GM19099 (cell line): ENCODE data around the gene IFNA1.

Experiments used
- POLR2A ChIP-seq: IDR thresholded peaks from 3 replicates; pipeline ENCODE4 v1.6.1; 2011; ENCODE audit warnings: low read depth; ENCODE audit not compliant: insufficient read length; ENCODE audit errors: extremely low read depth

Gene IFNA1

DNA sequence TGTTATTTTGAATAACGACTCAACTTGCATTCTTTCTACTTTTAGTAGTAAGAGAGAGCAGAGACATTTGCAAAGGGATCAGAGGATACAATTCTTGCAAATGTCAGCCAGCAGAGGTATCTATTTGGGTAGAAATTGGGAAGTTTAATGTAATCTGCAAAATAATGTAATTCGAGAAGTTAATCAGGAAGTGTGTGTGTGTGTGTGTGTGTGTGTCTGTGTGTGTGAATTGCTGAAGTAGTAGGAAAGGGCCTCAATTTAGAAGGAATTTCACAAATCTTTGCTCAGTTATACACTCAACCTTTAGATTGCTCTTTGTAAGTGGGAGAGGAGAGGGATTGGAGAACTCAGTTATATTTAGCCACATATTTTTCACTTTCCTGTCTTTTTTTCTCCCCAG, 11.0 kb upstream of the IFNA1 start:
- TF ChIP-seq POLR2A = no peak

DNA sequence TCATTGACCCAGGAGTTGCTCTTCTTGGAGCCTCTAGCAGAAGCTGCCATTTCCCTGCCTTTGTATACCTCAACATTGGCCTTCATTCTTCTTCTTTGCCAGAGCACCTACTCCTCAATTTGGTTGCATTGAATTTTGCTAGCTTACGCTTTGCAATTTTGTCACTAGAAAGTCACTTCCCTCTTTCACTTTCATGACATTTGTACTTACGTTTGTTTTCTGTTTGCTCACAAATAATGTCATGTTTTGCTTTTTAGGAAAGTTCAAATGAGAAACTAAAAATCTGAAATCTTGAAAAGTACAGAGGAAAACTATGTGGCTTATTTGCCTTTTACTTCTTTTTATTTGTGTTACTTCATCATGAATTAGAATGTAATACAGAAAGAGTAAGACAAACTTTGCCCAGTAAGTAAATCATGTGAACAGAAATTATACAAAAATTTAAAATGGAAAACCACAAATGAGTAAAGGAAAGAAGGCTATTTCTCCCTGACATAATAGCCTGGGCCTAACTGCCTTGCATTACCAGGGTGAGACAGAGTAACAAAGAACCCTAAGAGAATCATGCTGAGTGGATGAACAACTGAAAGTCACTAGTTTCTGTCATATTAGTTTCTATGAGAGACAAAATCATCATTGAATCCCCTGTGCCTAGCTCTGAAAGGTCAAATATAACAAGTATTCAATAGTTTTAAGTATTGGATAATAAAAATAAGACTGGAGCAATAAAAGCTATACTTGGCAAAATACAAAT, 7.4 kb upstream of the IFNA1 start:
- TF ChIP-seq POLR2A = no peak

DNA sequence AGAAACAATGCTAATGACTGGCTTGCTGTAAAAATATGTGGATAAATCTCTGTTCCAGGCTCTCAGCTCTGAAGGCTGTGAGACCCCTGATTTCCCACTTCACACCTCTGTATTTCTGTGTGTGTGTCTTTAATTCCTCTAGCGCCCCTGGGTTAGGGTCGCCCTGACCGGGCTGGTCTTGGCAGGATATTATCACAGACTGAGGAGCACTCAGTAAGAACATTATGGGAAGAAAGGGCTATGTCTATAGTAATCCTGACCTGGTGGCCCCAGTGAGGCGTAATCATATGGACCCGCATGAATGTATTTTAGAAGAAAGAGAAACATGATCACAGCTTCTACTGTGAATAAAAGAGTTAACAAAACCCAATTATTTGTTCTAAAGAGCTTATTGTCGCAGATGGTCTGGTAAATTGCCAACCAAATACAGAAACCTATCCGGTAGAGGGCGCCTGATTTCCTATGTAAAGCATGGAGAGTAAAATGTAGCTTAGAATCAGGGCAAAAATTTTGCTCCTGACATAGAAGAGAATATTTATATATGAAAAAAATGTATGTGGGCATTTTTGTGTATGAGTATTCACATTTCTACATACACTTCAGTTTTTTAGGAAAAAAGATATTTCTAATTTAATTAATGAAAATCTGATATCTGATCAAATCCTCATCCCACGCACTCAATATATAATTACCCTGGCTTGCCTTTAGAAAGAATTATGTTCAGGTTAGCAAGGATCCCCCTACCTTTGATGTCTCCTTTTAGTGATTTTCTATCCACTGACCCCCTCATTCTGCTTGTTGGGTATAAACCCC, 5.8 kb upstream of the IFNA1 start:
- TF ChIP-seq POLR2A = no peak

DNA sequence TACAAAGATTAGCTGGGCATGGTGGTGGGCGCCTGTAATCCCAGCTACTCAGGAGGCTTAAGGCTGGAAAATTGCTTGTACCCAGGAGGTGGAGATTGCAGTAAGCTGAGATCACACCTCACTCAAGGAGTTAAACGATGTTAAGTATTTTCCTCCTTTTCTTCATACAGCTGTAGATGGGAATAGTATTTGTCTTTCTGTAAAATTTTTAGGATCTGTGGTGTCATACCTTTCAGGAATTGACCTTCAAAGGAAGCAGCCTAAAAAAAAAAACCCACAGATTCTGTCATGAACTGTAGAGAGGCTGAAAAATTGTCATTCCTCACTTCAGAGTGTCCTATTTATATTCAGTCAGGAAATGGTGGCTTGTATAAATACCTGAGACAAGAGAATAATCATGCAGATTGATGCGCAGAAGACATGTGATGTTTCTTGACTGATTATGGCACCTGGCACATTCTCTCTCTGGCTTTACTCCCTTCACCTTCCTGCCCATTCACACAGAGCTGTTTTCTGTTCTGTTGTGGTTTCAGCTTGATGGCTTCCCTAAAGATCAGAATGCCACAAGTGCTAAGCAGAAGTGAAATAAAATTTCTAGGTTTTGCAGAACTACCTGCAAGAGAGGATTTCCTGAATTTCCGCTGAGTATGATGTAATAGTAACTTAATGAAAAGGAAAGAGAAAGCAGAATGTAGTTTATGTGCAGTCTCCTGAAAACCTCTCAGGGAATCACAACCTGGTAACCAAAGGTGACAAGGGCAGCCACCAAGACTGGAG, 3.8 kb downstream of the IFNA1 start:
- TF ChIP-seq POLR2A = no peak

DNA sequence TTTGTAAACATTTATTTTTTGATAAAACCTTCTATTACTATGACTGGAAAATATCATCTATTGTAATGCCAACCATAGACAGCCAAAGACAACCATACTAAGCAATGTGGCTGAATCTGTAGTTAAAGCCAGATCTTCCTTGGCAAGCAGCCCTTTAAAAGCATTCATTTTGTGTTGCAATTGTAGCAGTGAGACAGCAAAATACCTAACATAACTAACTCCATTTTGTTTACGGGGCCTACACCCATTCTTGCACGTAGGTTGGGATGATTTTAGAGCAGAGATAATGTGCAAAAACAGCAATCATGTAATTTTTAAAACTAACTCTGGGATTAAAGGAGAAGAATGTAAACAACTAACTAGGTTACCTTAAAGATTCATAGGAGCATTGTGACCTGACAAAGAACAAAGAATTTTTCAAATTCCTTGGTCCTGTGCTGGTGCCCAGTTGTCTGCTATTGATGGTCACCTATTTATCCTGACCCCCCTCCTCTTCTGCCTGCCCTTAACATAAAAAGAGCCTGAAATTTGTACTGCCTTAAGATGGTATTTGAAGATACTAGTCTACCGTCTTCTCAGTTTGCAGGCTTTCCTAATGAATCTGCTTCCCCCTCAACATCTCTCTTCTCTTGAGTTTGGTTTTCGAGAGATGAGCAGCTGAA, 10.6 kb downstream of the IFNA1 start:
- no peak for TF ChIP-seq POLR2A

DNA sequence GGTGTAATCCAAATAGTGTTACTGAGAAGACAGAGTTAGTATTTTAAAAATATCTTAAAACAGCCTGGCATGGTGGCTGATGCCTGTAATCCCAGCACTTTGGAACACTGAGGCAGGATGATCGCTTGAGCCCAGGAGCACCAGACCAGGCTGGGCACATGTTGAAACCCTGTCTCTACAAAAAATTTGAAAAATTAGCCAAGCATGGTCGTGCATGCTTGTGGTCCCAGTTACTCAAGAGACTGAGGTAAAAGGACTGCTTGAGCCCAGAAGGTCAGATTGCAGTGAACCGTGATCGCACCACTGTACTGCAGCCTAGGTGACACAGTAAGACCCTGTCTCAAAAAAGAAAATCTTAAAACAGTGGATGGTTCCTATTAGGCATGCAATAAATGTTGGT, 12.4 kb downstream of the IFNA1 start:
- TF ChIP-seq POLR2A = no peak

DNA sequence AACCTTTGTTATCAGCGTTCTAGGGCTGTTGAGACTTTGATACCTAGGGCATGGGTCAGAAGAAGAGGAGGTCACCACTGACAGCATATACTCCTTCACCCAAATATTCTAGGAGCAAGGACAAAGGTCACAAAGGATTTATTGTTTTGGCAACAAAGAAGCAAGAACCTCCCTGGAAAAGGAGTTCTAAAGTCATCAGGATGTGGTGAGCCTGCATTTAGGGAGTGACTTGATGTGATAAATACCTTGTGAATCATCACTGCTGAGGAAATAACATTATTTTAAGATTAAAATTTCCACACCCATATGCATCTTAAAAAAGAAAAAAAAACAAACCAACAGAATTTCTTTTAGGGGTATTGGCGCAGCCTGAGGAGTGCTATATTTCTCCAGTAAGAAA, 13.9 kb downstream of the IFNA1 start:
- TF ChIP-seq POLR2A = no peak

DNA sequence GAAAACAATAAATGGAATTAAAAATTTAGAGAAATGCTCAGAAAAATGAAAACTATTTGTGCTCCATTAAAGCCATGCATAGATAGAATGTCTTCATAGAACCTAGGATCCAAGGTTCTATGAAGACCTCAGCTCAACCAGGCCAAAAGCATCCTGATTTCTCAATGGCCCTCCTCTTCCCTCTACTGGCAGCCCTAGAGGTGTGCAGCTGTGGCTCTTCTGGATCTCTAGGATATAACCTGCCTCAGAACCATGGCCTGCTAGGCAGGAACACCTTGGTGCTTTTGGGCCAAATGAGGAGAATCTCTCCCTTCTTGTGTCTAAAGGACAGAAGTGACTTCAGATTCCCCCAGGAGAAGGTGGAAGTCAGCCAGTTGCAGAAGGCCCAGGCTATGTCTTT, 15.1 kb downstream of the IFNA1 start:
- no peak for TF ChIP-seq POLR2A

DNA sequence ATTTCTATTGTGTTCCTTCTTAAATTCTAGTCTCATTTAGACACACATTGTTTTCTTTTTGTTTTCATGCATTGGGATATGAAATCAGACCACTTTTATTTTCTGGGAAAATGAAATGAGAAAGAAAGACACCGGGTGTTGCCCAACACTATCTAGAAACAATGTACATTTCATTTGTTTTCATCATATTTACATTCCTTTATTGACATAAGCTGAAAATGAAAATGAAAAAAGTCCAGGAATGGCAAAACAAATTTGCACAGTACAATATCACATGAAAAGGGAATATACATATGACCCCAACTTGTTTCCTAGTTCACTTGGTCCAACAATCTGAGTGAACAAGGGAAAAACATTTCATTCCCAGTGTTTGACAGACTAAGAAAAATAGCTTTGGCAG, 21.1 kb downstream of the IFNA1 start:
- TF ChIP-seq POLR2A = no peak

DNA sequence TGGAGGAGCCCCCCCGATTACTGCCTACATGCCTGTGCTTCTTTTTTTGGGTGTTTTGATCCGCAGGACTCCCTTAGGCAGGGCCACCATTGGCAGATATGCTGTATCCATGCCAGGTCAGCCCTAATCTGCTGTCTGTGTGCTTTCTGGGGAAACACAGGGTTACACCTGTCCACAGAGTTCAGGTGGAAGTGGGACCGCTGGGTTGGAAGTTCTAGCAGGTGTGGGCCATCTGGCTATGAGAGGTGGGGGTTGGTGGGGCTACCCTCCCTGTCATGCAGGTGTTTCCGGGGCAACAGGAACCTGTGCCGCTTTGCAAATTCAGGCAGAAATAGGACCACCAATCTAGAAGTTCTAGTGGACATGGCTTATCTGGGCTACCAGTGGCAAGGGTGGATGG, 24.9 kb downstream of the IFNA1 start:
- no peak for TF ChIP-seq POLR2A

DNA sequence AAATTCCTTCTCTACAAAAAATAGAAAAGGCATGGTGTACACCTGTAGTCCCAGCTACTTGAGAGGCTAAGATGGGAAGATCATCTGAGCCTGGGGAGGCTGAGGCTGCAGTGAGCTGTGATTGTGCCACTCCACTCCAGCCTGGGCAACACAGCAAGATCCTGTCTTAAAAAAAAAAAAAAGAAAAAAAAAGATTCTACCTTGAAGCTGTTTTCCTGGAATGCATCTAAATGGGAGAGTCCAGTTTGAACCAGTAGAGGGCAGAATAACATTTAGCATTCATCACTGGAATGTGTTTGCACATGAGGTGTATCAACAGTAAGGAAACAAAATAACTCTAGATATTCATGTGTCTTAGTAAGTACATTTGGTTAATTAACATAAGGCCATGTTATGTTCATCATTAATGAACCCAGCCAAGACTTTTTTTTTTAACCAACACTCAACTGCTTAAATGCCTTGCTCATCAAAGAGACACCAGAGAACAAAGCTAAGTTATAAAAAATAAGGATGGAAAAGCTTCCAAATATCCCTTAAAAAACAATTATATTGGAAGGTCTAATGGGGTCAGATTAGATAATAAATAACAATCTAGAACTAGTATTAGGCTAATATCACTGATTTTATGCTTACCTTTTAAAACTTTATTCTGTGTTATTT, 25.8 kb downstream of the IFNA1 start:
- no peak for TF ChIP-seq POLR2A

DNA sequence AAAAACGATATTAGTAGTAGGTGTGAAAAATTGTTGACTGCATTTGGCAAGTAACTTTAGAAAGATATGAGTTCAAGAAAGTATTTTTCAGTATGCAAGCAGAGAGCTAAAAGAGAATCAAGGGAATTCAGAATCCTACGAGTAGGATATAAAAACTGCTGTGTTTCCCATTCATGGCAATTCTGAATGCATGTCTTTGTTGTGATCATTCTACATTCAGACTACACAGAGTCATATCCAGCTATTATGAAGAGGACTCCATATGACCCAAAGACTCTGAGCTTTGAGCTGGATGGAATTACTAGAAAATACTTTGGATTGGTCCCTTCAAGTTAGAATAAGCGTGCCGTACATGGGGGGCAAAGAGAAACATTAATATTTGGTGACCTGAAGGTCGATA, 29.9 kb downstream of the IFNA1 start:
- no peak for TF ChIP-seq POLR2A

DNA sequence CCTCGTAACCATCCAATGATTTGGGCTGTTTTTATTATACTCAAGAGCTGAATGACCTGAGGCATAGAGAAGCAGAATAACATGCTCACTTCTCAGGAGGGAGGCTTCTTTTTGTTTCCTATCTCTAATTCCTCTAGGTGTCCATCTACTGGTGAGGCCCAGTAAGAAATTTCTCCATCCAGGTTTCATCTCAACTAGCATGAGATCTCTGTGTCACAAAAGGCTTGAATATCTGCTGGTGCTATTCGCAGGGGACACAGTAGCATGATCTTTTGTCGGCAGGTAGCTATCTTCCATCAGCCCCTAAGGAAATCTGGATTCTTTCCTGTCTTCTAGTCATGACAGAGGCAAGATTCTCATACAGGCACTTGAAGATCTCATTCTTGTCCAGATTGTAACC, 33.0 kb downstream of the IFNA1 start:
- no peak for TF ChIP-seq POLR2A

DNA sequence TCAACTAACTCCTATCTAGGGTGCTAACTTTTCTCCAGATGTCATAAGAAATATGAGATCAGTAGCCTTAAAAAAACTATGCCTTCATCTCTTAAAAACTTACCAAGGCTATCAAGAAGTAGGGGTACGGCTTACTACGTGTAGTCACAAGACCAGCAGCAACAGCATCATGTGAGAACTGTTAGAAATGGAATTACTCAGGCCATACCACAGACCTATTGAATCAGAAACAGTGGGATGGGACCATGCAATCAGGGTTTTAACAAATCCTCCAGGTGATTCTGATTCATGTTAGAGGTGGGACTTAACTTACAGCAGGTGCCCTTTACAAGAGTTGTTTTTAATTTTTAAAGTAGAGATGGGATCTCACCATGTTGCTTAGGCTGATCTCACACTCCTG, 37.2 kb downstream of the IFNA1 start:
- no peak for TF ChIP-seq POLR2A
